Glutamatergic neuron (in vitro differentiated cells): ENCODE measurements around the gene PPP2R2C. TPM values are rescaled to one million over a fixed set of nuclear protein-coding genes. Genes with fewer than 3 reads are reported as not detected.

Experiments
- DNase-seq: peaks from one replicate; pipeline ENCODE4 v3.0.0; 2022
- H3K27ac Mint-ChIP-seq: one replicate; pipeline ENCODE4 v1.8.0; 2020; ENCODE audit warnings: mild to moderate bottlenecking, mixed read lengths, inconsistent platforms; ENCODE audit not compliant: unreplicated experiment
- H3K27me3 Mint-ChIP-seq: one replicate; pipeline ENCODE4 v1.8.0; 2020; ENCODE audit warnings: mild to moderate bottlenecking, moderate library complexity, mixed read lengths, inconsistent platforms; ENCODE audit not compliant: unreplicated experiment
- H3K36me3 Mint-ChIP-seq: one replicate; pipeline ENCODE4 v1.8.0; 2020; ENCODE audit warnings: mild to moderate bottlenecking, mixed read lengths, inconsistent platforms; ENCODE audit not compliant: unreplicated experiment
- H3K4me1 Mint-ChIP-seq: one replicate; pipeline ENCODE4 v1.8.0; 2020; ENCODE audit warnings: mild to moderate bottlenecking, low read depth, mixed read lengths, inconsistent platforms; ENCODE audit not compliant: unreplicated experiment
- H3K4me3 Mint-ChIP-seq: one replicate; pipeline ENCODE4 v1.8.0; 2020; ENCODE audit warnings: mild to moderate bottlenecking, mixed read lengths, inconsistent platforms; ENCODE audit not compliant: unreplicated experiment
- H3K9me3 Mint-ChIP-seq: one replicate; pipeline ENCODE4 v1.8.0; 2020; ENCODE audit warnings: mild to moderate bottlenecking, moderate library complexity, mixed read lengths, inconsistent platforms; ENCODE audit not compliant: unreplicated experiment
- total RNA-seq: library from RNA; stranded (reverse); fragmentation: NEBNext Ultra II Directional; extraction: Animal tissue kit (Norgen Biotek cat#: 25700); gene quantifications from one replicate; pipeline ENCODE4 v1.2.1, GENCODE V29; 2021; ENCODE audit not compliant: unreplicated experiment
- TF ChIP-seq, protein P1 (sequence below): fragments of 200-600 bp; sonication (generic); IDR thresholded peaks from one replicate; pipeline ENCODE4 v1.5.0; 2021; ENCODE audit not compliant: partially characterized antibody, unreplicated experiment

Gene PPP2R2C
- total RNA-seq, 1 donor from 2014 or later: 9.4 TPM

DNA sequence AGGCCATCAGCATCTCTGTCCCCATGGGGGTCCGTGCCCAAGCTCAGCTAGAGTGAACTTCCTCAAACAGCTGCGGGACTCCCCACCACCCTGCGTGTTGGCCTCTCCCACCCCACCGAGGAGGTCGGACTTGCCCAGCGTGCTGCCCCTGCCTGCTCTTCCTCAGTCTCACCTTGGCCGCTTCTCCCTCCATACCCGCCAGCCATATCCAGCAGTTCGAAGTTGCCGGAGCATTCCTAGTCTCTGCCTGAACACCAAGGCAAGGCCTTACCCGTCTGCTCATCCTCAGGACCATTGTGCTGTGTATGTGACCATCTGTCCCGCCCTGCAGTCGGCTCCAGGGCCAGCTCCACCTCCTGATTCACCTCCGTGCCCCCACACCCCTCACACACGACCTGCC lies 118.3 kb downstream of the PPP2R2C start:
- DNase-seq: peak; percentile 62
- Mint-ChIP-seq H3K27me3 (peaks cover 8% of the 10 kb centered on the region), H3K36me3 (no peaks in the 10 kb centered on the region), H3K4me1 (peaks cover 25% of the 10 kb centered on the region), H3K27ac (peak overlapping the region; percentile 86), H3K4me3 (peak overlapping the region; percentile 64), H3K9me3 (peaks cover 11% of the 10 kb centered on the region)
- TF ChIP-seq, protein P1, sequence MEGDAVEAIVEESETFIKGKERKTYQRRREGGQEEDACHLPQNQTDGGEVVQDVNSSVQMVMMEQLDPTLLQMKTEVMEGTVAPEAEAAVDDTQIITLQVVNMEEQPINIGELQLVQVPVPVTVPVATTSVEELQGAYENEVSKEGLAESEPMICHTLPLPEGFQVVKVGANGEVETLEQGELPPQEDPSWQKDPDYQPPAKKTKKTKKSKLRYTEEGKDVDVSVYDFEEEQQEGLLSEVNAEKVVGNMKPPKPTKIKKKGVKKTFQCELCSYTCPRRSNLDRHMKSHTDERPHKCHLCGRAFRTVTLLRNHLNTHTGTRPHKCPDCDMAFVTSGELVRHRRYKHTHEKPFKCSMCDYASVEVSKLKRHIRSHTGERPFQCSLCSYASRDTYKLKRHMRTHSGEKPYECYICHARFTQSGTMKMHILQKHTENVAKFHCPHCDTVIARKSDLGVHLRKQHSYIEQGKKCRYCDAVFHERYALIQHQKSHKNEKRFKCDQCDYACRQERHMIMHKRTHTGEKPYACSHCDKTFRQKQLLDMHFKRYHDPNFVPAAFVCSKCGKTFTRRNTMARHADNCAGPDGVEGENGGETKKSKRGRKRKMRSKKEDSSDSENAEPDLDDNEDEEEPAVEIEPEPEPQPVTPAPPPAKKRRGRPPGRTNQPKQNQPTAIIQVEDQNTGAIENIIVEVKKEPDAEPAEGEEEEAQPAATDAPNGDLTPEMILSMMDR: no peak

DNA sequence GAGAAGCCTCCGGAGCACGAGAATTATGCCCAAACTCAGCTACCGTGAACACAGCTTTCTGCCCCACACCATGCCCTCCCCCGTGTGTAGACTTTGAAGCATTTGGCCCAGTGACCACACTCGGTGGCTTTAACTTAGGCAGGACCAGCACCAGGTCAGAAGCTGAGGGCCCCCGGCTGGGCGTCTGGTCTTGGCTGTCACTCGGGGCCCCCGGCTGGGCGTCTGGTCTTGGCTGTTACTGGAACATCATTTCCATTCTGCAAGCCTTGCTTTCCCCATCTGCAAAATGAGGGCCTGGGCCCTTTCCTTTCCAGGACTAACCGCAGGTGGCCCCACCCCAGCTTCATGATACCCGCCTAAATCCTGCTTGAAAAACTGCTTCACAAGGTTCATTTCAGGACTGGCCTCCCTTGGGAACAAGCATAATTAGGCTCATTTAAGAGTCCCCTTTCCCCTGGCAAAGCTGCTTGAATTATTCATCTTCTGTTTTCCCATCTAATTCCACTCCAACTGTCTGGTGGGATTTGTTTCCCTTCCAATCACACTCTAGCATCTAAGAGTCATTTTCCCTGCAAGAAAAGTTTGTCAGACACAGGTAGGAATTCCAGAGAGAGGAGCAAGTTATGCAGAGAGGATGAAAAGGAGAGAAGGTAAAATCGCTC lies 120.3 kb downstream of the PPP2R2C start:
- H3K4me3 Mint-ChIP-seq: peak overlapping the region; percentile 61
- peak overlapping the region; percentile 40 for H3K27ac Mint-ChIP-seq
- DNase-seq: no peak
- TF ChIP-seq, protein P1: no peak
- peaks cover 7% of the 10 kb centered on the region for H3K27me3 Mint-ChIP-seq
- no peaks in the 10 kb centered on the region for H3K36me3 Mint-ChIP-seq
- H3K4me1 Mint-ChIP-seq: peaks cover 25% of the 10 kb centered on the region
- peaks cover 11% of the 10 kb centered on the region for H3K9me3 Mint-ChIP-seq

DNA sequence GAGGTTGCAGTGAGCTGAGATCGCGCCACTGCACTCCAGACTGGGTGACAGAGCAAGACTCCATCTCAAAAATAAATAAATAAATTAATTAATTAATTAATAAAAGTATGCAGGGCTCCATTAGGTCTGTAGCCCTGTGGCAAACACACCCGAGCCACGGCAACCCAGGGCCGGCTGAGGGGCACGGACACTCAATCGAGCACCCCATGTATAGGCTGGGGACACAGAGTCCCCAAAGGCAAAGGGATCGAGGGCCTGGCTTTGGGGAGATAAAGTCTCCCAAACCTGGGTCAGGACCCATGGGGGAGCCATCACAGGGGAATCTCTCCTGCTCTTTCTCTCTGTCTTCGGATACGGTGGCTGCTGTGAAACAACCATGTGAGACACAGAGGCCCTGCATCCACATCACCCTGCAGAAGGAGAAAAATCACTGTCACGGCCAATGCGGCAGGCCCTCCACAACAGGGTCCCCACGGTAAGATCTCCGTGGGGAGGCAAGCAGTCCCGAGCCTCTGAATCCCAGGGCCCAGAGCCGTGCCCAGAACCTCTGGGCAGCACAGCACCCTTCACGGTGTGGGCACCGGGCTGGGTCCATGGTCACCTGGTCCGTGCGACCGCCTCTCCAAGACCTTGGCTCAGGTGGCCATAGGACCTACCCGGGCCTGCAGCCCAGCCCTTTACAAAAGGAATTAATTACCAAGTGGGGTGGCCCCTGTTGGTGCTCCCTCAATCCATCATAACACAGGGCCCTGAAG lies 121.0 kb downstream of the PPP2R2C start:
- TF ChIP-seq, protein P1: no peak
- H3K4me3 Mint-ChIP-seq: no peak overlapping the region
- peaks cover 25% of the 10 kb centered on the region for H3K4me1 Mint-ChIP-seq
- peaks cover 7% of the 10 kb centered on the region for H3K27me3 Mint-ChIP-seq
- H3K27ac Mint-ChIP-seq: no peak overlapping the region
- peaks cover 11% of the 10 kb centered on the region for H3K9me3 Mint-ChIP-seq
- DNase-seq: no peak
- no peaks in the 10 kb centered on the region for H3K36me3 Mint-ChIP-seq

DNA sequence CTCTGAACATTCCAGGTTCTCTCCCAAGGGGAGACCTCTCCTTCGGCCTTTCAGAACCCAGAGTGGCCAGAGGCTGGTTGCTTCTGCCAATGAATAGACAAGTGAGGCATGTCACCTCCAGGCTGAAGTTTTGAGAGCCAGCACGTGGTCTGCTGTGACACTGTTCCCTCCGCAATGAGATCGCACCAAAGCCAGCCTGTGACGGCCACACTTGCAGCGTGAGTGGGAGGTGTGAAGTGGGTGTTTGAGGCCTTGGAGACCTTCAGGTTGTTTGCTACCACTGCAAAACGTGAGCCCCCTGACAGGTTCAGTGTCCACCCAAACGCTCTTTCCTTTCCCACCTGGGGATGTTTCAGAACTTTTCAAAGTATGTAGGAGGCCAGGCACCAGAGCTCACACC lies 121.8 kb downstream of the PPP2R2C start:
- H3K4me3 Mint-ChIP-seq: no peak overlapping the region
- TF ChIP-seq, protein P1: no peak
- no peak overlapping the region for H3K27ac Mint-ChIP-seq
- no peaks in the 10 kb centered on the region for H3K36me3 Mint-ChIP-seq
- DNase-seq: no peak
- H3K4me1 Mint-ChIP-seq: peaks cover 25% of the 10 kb centered on the region
- H3K27me3 Mint-ChIP-seq: peaks cover 7% of the 10 kb centered on the region
- H3K9me3 Mint-ChIP-seq: peaks cover 13% of the 10 kb centered on the region
